Caco-2 (cell line): ENCODE data around the gene SMCO2. TPM values are rescaled to one million over a fixed set of nuclear protein-coding genes. Genes with fewer than 3 reads are reported as not detected.

ENCODE experiments used
- BruUV-seq: library from RNA; stranded (reverse); fragments of 400-500 nt; replicated peaks from 2 replicates; lab custom pipeline; 2021; lab: Mats Ljungman, UMichigan
- CTCF ChIA-PET: fragments of 300-600 bp; sonication (Branson Sonifier 250); formaldehyde crosslinking; loops from one replicate; lab custom pipeline; 2022; ENCODE audit warnings: antibody characterized with exemption; lab: Charles Lee
- POLR2A ChIA-PET: fragments of 300-600 bp; sonication (Branson Sonifier 250); formaldehyde crosslinking; loops from one replicate; lab custom pipeline; 2022; ENCODE audit warnings: antibody characterized with exemption; lab: Charles Lee
- DNase-seq, 2 experiments: peaks; one replicate each; pipeline versions ENCODE4 v3.0.0 to v3.0.0-alpha.2; 2020 to 2022
- H3K27me3 ChIP-seq: replicated peaks from 2 replicates; pipeline ENCODE4 v1.6.0; 2011; ENCODE audit warnings: low read length; ENCODE audit not compliant: control insufficient read depth, insufficient read depth
- H3K36me3 ChIP-seq: 2 replicates; pipeline ENCODE4 v1.5.1; 2011; ENCODE audit warnings: low read length; ENCODE audit not compliant: control insufficient read depth, insufficient read depth
- H3K4me1 ChIP-seq: fragments of 250-450 bp; sonication (Bioruptor Pico); 2 replicates; pipeline ENCODE4 v1.5.1; 2020; ENCODE audit warnings: mild to moderate bottlenecking
- H3K4me3 ChIP-seq: 2 replicates; pipeline ENCODE4 v1.5.1; 2011; ENCODE audit warnings: low read depth, mild to moderate bottlenecking, control low read depth, low read length
- H3K9me3 ChIP-seq: fragments of 250-450 bp; sonication (Bioruptor Pico); 2 replicates; pipeline ENCODE4 v1.5.1; 2020; ENCODE audit warnings: mild to moderate bottlenecking, moderate library complexity
- H3K27ac Mint-ChIP-seq: one replicate; pipeline ENCODE4 v1.8.0; 2022; ENCODE audit warnings: mixed read lengths; ENCODE audit not compliant: unreplicated experiment
- H3K27me3 Mint-ChIP-seq: one replicate; pipeline ENCODE4 v1.8.0; 2022; ENCODE audit warnings: mixed read lengths; ENCODE audit not compliant: insufficient read depth, unreplicated experiment
- H3K36me3 Mint-ChIP-seq: one replicate; pipeline ENCODE4 v1.8.0; 2022; ENCODE audit warnings: mild to moderate bottlenecking, mixed read lengths; ENCODE audit not compliant: insufficient read depth, unreplicated experiment
- H3K4me1 Mint-ChIP-seq: one replicate; pipeline ENCODE4 v1.8.0; 2022; ENCODE audit warnings: low read depth, mixed read lengths; ENCODE audit not compliant: unreplicated experiment
- H3K4me3 Mint-ChIP-seq: one replicate; pipeline ENCODE4 v1.8.0; 2022; ENCODE audit warnings: mild to moderate bottlenecking, moderate library complexity, mixed read lengths; ENCODE audit not compliant: unreplicated experiment
- H3K9me3 Mint-ChIP-seq: one replicate; pipeline ENCODE4 v1.8.0; 2022; ENCODE audit warnings: mixed read lengths; ENCODE audit not compliant: unreplicated experiment
- CTCF ChIP-seq, 2 experiments: fragments of 200-600 bp in 1 of 2; IDR thresholded peaks; 1 replicate in 1 of 2; 2 replicates in 1 of 2; pipeline versions ENCODE4 v1.5.1 to v1.8.0; 2011 to 2022; ENCODE audit warnings: antibody characterized with exemption in 1 of 2, control low read depth in 1 of 2, inconsistent platforms in 1 of 2, low read depth in 1 of 2, low read length in 1 of 2, mild to moderate bottlenecking in 1 of 2, moderate library complexity in 1 of 2; ENCODE audit not compliant: insufficient read depth in 1 of 2, severe bottlenecking in 1 of 2, unreplicated experiment in 1 of 2
- intact Hi-C: fragments of 100-400 bp; cut with micrococcal nuclease; formaldehyde crosslinking; loops from one replicate; pipeline ENCODE4 v1.10.0; 2022; ENCODE audit not compliant: unreplicated experiment
- total RNA-seq: library from RNA; stranded (reverse); gene quantifications from 2 replicates; pipeline ENCODE4 v1.2.3, GENCODE V29; 2022

SMCO2 gene
- total RNA-seq, 1 experiment from 2014 or later: 0.93 TPM

- TF ChIP-seq CTCF (IDR thresholded peaks at IDR 0.05; ENCODE audit: insufficient read depth in 1 of 2, low read depth in 1 of 2, low read length in 1 of 2, severe bottlenecking in 1 of 2, unreplicated experiment in 1 of 2): no peak
- H3K27ac Mint-ChIP-seq: no peak overlapping the region
- H3K27me3 Mint-ChIP-seq: no peaks in the 10 kb centered on the region
- Histone ChIP-seq H3K27me3 (no peaks in the 10 kb centered on the region), H3K36me3 (no peaks in the 10 kb centered on the region), H3K4me1 (no peaks in the 10 kb centered on the region), H3K4me3 (no peak overlapping the region), H3K9me3 (peaks cover 15% of the 10 kb centered on the region)
- H3K4me1 Mint-ChIP-seq: no peaks in the 10 kb centered on the region
- no peaks in the 10 kb centered on the region for H3K36me3 Mint-ChIP-seq
- POLR2A ChIA-PET: no interaction called here
- intact Hi-C loops: no loop called here
- no peak overlapping the region for H3K4me3 Mint-ChIP-seq
- CTCF ChIA-PET: no interaction called here
- no peak for DNase-seq
- no TSS peak for BruUV-seq
- peaks cover 48% of the 10 kb centered on the region for H3K9me3 Mint-ChIP-seq
These were observed 33.5 kb downstream of the SMCO2 start for GRCh38 chr12:27480016-27480415.

- H3K4me3 ChIP-seq: no peak overlapping the region
- Mint-ChIP-seq H3K9me3 (no peaks in the 10 kb centered on the region), H3K4me1 (no peaks in the 10 kb centered on the region), H3K27ac (no peak overlapping the region), H3K4me3 (no peak overlapping the region), H3K27me3 (no peaks in the 10 kb centered on the region), H3K36me3 (no peaks in the 10 kb centered on the region)
- H3K9me3 ChIP-seq: no peaks in the 10 kb centered on the region
- DNase-seq: no peak
- ChIA-PET POLR2A (no interaction called here), CTCF (no interaction called here)
- no peaks in the 10 kb centered on the region for H3K27me3 ChIP-seq
- no peaks in the 10 kb centered on the region for H3K4me1 ChIP-seq
- BruUV-seq: no TSS peak
- intact Hi-C loops: no loop called here
- H3K36me3 ChIP-seq: no peaks in the 10 kb centered on the region
- no peak for TF ChIP-seq CTCF (IDR thresholded peaks at IDR 0.05; ENCODE audit: insufficient read depth in 1 of 2, low read depth in 1 of 2, low read length in 1 of 2, severe bottlenecking in 1 of 2, unreplicated experiment in 1 of 2)
These were observed 40.4 kb downstream of the SMCO2 start for GRCh38 chr12:27486961-27487360.

- no peaks in the 10 kb centered on the region for H3K27me3 ChIP-seq
- TF ChIP-seq CTCF (IDR thresholded peaks at IDR 0.05; ENCODE audit: insufficient read depth in 1 of 2, low read depth in 1 of 2, low read length in 1 of 2, severe bottlenecking in 1 of 2, unreplicated experiment in 1 of 2): peak; percentile 21 to 22
- H3K4me1 ChIP-seq: peaks cover 3% of the 10 kb centered on the region; the same call in 1 of the 2 replicates
- no TSS peak for BruUV-seq
- H3K4me1 Mint-ChIP-seq: no peaks in the 10 kb centered on the region
- H3K27ac Mint-ChIP-seq: no peak overlapping the region
- H3K9me3 ChIP-seq: no peaks in the 10 kb centered on the region
- no peaks in the 10 kb centered on the region for H3K36me3 Mint-ChIP-seq
- ChIA-PET CTCF (no interaction called here), POLR2A (no interaction called here)
- H3K4me3 Mint-ChIP-seq: no peak overlapping the region
- H3K36me3 ChIP-seq: no peaks in the 10 kb centered on the region
- H3K9me3 Mint-ChIP-seq: no peaks in the 10 kb centered on the region
- intact Hi-C loops: loop anchor here (2.0 kb wide), 1 partner anchor 54 kb away; no protein-coding TSS in a partner anchor
- H3K4me3 ChIP-seq: no peak overlapping the region
- H3K27me3 Mint-ChIP-seq: no peaks in the 10 kb centered on the region
- no peak for DNase-seq
These were observed 41.9 kb downstream of the SMCO2 start for GRCh38 chr12:27488479-27488878.
